GM12878 (cell line): ENCODE measurements around the gene SH2D2A. TPM values are rescaled to one million over a fixed set of nuclear protein-coding genes. Genes with fewer than 3 reads are reported as not detected.

Source experiments
- CBX3 ChIP-seq: fragments of 200-600 bp; sonication (generic); IDR thresholded peaks from 2 replicates; pipeline ENCODE4 v1.6.1; 2016; ENCODE audit warnings: low read depth, borderline replicate concordance
- E4F1 ChIP-seq: fragments of 450-650 bp; IDR thresholded peaks from 2 replicates; pipeline ENCODE4 v1.6.1; 2018; ENCODE audit warnings: borderline replicate concordance, mild to moderate bottlenecking; ENCODE audit not compliant: partially characterized antibody
- PBX3 ChIP-seq: IDR thresholded peaks from 2 replicates; pipeline ENCODE4 v1.6.1; 2011; ENCODE audit warnings: mild to moderate bottlenecking, low read depth, low read length, moderate library complexity; ENCODE audit not compliant: insufficient replicate concordance
- TAF1 ChIP-seq: IDR thresholded peaks from 2 replicates; pipeline ENCODE4 v1.6.1; 2011; ENCODE audit warnings: mild to moderate bottlenecking, low read depth, low read length, borderline replicate concordance
- USF2 ChIP-seq: IDR thresholded peaks from 2 replicates; pipeline ENCODE4 v1.6.1; 2011; ENCODE audit warnings: low read depth, low read length, improper control_type of control experiment, borderline replicate concordance
- polyA plus RNA-seq, 11 experiments: library from polyadenylated mRNA; depleted of rRNA in 4 of 11; unstranded in 6 of 11; stranded (reverse) in 5 of 11; fragments of >200 nt; fragmentation: Nextera tagmentation in 4 of 11; fragmentation: Illumina TruSeq in 1 of 11; extraction: Ambion mirVana in 4 of 11; extraction: Trizol in 1 of 11; gene quantifications; 1 replicate in 1 of 11; 2 replicates in 10 of 11; pipeline versions ENCODE4 v1.2.1 to v1.2.3, GENCODE V29; 2011 to 2016; ENCODE audit warnings: inconsistent platforms in 2 of 11, missing spikeins in 2 of 11, low read depth in 1 of 11
- total RNA-seq, 4 experiments: library from RNA; depleted of rRNA in 3 of 4; stranded (reverse); fragments of >200 nt in 3 of 4; fragmentation: Illumina TruSeq in 1 of 4; extraction: Trizol in 1 of 4; gene quantifications; 2 replicates each; pipeline versions ENCODE4 v1.2.1 to v1.2.3, GENCODE V29; 2013 to 2021

SH2D2A gene
- total and polyA plus RNA-seq, 10 of the 15 experiments (the other 5 are each of a cell fraction or from before 2014, with no cell fraction given), result 0.72 to 15.9 (median 7.0) TPM

- TF ChIP-seq USF2 (no peak), CBX3 (no peak), TAF1 (no peak), PBX3 (no peak), E4F1 (no peak)
Measured at GRCh38 chr1:156797212-156797871, 19.3 kb downstream of the SH2D2A start (continued).
